Measurements from ENCODE around the gene DPPA3. TPM values are rescaled to one million over a fixed set of nuclear protein-coding genes. Genes with fewer than 3 reads are reported as not detected.
A peak's percentile ranks its signal among the peaks of the same experiment; 100 is the strongest.
"Not testable (repeated sequence)": the region's sequence is repeated elsewhere in the genome, so short reads cannot be mapped to it uniquely, and the experiment has no call there.

Gene DPPA3
- total RNA-seq, 1 donor from 2014 or later: not detected

DNA sequence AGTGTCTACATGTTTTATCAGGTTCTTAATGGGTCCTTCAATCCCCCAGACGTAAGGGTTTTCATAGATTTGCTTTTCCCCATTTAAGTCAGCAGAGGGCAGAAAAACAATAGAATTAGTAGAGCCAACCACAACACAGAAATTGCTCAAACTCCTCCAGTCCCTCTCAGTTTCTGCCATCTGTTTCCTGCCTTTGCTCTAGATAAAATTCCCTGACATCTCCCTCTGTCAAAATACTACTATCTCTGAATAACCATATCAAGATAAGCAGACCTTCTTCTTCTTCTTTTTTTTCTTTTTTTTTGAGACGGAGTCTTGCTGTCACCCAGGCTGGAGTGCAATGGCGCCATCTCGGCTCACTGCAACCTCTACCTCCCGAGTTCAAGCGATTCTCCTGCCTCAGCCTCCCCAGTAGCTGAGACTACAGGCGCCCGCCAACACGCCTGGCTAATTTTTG lies 33.8 kb upstream of the DPPA3 start:
- not testable (repeated sequence) for H3K9me3 Mint-ChIP-seq; H3K4me1 Mint-ChIP-seq; H3K4me3 Mint-ChIP-seq; H3K36me3 Mint-ChIP-seq (ENCODE audit: low read depth); H3K27ac Mint-ChIP-seq (ENCODE audit: unreplicated experiment); DNase-seq (ENCODE audit: low read depth, low spot score); H3K27me3 Mint-ChIP-seq (ENCODE audit: low read depth)
- TF ChIP-seq, protein P1, sequence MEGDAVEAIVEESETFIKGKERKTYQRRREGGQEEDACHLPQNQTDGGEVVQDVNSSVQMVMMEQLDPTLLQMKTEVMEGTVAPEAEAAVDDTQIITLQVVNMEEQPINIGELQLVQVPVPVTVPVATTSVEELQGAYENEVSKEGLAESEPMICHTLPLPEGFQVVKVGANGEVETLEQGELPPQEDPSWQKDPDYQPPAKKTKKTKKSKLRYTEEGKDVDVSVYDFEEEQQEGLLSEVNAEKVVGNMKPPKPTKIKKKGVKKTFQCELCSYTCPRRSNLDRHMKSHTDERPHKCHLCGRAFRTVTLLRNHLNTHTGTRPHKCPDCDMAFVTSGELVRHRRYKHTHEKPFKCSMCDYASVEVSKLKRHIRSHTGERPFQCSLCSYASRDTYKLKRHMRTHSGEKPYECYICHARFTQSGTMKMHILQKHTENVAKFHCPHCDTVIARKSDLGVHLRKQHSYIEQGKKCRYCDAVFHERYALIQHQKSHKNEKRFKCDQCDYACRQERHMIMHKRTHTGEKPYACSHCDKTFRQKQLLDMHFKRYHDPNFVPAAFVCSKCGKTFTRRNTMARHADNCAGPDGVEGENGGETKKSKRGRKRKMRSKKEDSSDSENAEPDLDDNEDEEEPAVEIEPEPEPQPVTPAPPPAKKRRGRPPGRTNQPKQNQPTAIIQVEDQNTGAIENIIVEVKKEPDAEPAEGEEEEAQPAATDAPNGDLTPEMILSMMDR (conservative IDR thresholded peaks at IDR 0.05): peak; percentile 71

GRCh38 chr12:7678744-7679143 lies 32.5 kb upstream of the DPPA3 start:
- no peaks in the 10 kb centered on the region for H3K9me3 Mint-ChIP-seq
- H3K4me3 Mint-ChIP-seq: no peak overlapping the region

DNA sequence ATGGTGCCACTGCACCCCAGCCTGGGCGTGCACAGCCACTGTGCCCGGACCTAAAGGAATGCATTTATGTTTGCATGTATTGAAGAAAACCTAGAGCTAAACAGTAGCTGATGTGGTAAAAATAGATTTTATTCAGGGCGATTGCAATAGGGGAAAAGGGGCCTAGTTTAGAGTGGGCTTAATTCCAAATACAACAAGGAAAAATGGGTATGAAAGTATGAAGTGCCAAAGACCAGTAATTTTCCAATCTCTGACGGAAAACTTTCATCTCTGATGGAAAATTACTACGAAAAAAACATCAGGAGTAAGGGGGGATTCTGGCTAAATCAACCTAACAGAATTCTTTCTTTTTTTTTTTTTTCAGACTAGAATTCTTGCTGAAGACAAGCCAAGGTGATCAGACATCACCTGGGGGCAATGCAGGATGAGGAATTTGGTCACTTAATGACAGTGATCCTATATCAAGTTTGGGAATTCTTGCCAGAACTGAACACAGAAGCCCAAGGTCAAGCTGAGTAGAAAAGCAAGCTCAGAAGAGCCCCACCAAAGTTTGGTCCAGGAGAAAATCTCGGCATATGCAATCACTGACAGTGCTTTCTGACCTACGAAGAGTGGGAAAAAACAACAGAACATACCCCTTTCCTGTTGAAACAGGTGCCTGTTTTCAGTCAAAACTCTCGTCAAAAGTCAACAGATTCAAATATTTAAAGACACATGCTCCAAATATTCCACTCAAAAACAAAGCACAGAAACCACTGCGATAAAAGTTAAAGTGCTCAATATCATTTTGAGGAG lies 31.8 kb upstream of the DPPA3 start:
- Mint-ChIP-seq H3K4me1 (no peaks in the 10 kb centered on the region), H3K36me3 (ENCODE audit: low read depth) (no peaks in the 10 kb centered on the region), H3K9me3 (no peaks in the 10 kb centered on the region), H3K27me3 (ENCODE audit: low read depth) (no peaks in the 10 kb centered on the region), H3K27ac (ENCODE audit: unreplicated experiment) (peak overlapping the region; percentile 43), H3K4me3 (no peak overlapping the region)
- TF ChIP-seq, protein P1 (conservative IDR thresholded peaks at IDR 0.05): no peak
- no peak for DNase-seq (ENCODE audit: low read depth, low spot score)

More at GRCh38 chr12:7678744-7679143, 32.5 kb upstream of the DPPA3 start:
- Mint-ChIP-seq H3K36me3 (ENCODE audit: low read depth) (no peaks in the 10 kb centered on the region), H3K27me3 (ENCODE audit: low read depth) (no peaks in the 10 kb centered on the region), H3K4me1 (no peaks in the 10 kb centered on the region), H3K27ac (ENCODE audit: unreplicated experiment) (no peak overlapping the region)
- TF ChIP-seq, protein P1 (conservative IDR thresholded peaks at IDR 0.05): no peak
- no peak for DNase-seq (ENCODE audit: low read depth, low spot score)

DNA sequence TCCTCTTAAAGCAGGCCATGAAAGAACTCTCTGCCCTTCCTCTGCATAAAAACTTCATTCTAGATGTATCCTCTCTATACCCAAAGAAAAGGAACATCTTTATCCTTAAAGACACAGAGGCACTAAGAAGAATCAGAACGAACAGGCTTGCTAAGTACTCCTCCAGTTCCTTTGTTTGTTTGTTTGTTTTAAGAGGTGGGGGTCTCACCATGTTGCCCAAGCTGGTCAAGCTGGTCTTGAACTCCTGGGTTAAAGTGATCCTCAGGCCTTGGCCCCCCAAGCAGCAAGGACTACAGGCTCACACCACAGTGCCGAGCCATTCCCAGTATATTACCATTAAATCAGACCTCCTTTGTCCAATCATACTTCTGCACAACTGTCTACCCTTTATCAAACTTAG lies 29.7 kb upstream of the DPPA3 start:
- no peaks in the 10 kb centered on the region for H3K4me1 Mint-ChIP-seq
- H3K36me3 Mint-ChIP-seq (ENCODE audit: low read depth): no peaks in the 10 kb centered on the region
- TF ChIP-seq, protein P1 (conservative IDR thresholded peaks at IDR 0.05): no peak
- H3K4me3 Mint-ChIP-seq: no peak overlapping the region
- no peaks in the 10 kb centered on the region for H3K27me3 Mint-ChIP-seq (ENCODE audit: low read depth)
- no peak for DNase-seq (ENCODE audit: low read depth, low spot score)
- H3K27ac Mint-ChIP-seq (ENCODE audit: unreplicated experiment): no peak overlapping the region
- H3K9me3 Mint-ChIP-seq: no peaks in the 10 kb centered on the region

- Mint-ChIP-seq H3K27me3 (ENCODE audit: low read depth) (no peaks in the 10 kb centered on the region), H3K9me3 (no peaks in the 10 kb centered on the region), H3K4me3 (no peak overlapping the region), H3K4me1 (peaks cover 6% of the 10 kb centered on the region), H3K27ac (ENCODE audit: unreplicated experiment) (no peak overlapping the region), H3K36me3 (ENCODE audit: low read depth) (no peaks in the 10 kb centered on the region)
- TF ChIP-seq, protein P1 (conservative IDR thresholded peaks at IDR 0.05): no peak
- no peak for DNase-seq (ENCODE audit: low read depth, low spot score)
Observed at GRCh38 chr12:7693793-7694192, 17.4 kb upstream of the DPPA3 start.

Data from neural crest cell (in vitro differentiated cells).